IMR-90 (cell line): ENCODE results near the gene BACE1. TPM values are rescaled to one million over a fixed set of nuclear protein-coding genes. Genes with fewer than 3 reads are reported as not detected.

Experiments
- ATAC-seq: fragments of 200-7000 bp; cut with Tn5 transposase; 2 replicates; pipeline ENCODE4 v1.9.1; 2020; ENCODE audit warnings: low read depth, mild to moderate bottlenecking, moderate library complexity
- BruUV-seq: library from RNA; stranded (reverse); fragments of 400-500 nt; replicated peaks from 2 replicates; lab custom pipeline; 2021; lab: Mats Ljungman, UMichigan
- CTCF ChIA-PET: fragments of 300-600 bp; formaldehyde crosslinking; extraction: SDS; loops from one replicate; lab custom pipeline; 2021; ENCODE audit warnings: antibody characterized with exemption; lab: Yijun Ruan, JAX
- POLR2A ChIA-PET: fragments of 300-600 bp; sonication (Branson Sonifier 250); formaldehyde crosslinking; loops from one replicate; lab custom pipeline; 2022; ENCODE audit warnings: antibody characterized with exemption; ENCODE audit not compliant: unreplicated experiment; lab: Charles Lee
- DNase-seq: peaks from one replicate; pipeline ENCODE4 v3.0.0; 2013
- H2AFZ ChIP-seq: replicated peaks from 2 replicates; pipeline ENCODE3; 2013; ENCODE audit warnings: low read length, mild to moderate bottlenecking; ENCODE audit not compliant: poor library complexity
- H2AK5ac ChIP-seq: 2 replicates; pipeline ENCODE4 v1.6.1; 2013; ENCODE audit warnings: low read depth, low read length, inconsistent platforms
- H2AK9ac ChIP-seq: replicated peaks from 2 replicates; pipeline ENCODE3; 2013; ENCODE audit warnings: mild to moderate bottlenecking, low read depth, low read length, moderate library complexity; ENCODE audit not compliant: poor library complexity
- H2BK120ac ChIP-seq: 2 replicates; pipeline ENCODE4 v1.6.1; 2013; ENCODE audit warnings: low read depth, low read length, inconsistent platforms
- H2BK15ac ChIP-seq: 3 replicates; pipeline ENCODE4 v1.6.1; 2013; ENCODE audit warnings: low read depth, low read length, inconsistent platforms
- H2BK20ac ChIP-seq: 2 replicates; pipeline ENCODE4 v1.6.1; 2013; ENCODE audit warnings: low read depth, mild to moderate bottlenecking, inconsistent platforms, low read length, moderate library complexity
- H2BK5ac ChIP-seq: 2 replicates; pipeline ENCODE4 v1.6.1; 2013; ENCODE audit warnings: mild to moderate bottlenecking, low read depth, low read length, inconsistent platforms; ENCODE audit not compliant: poor library complexity, severe bottlenecking
- H3K14ac ChIP-seq: replicated peaks from 2 replicates; pipeline ENCODE4 v1.6.1; 2013; ENCODE audit warnings: low read depth, low read length, inconsistent platforms
- H3K18ac ChIP-seq: 2 replicates; pipeline ENCODE4 v1.6.1; 2013; ENCODE audit warnings: low read depth, low read length, control low read depth
- H3K23ac ChIP-seq: 2 replicates; pipeline ENCODE4 v1.6.1; 2013; ENCODE audit warnings: low read depth, low read length, inconsistent platforms
- H3K27ac ChIP-seq: 2 replicates; pipeline ENCODE4 v1.5.1; 2013; ENCODE audit warnings: mild to moderate bottlenecking, control low read depth, low read length; ENCODE audit not compliant: insufficient read depth
- H3K27me3 ChIP-seq: 2 replicates; pipeline ENCODE4 v1.6.1; 2013; ENCODE audit warnings: low read length; ENCODE audit not compliant: control insufficient read depth, insufficient read depth
- H3K36me3 ChIP-seq: 2 replicates; pipeline ENCODE4 v1.6.1; 2013; ENCODE audit warnings: low read length, mixed read lengths; ENCODE audit not compliant: control insufficient read depth, insufficient read depth
- H3K4ac ChIP-seq: 2 replicates; pipeline ENCODE4 v1.6.1; 2013; ENCODE audit warnings: low read depth, low read length, inconsistent platforms
- H3K4me1 ChIP-seq: 2 replicates; pipeline ENCODE4 v1.6.1; 2013; ENCODE audit warnings: low read length, mixed read lengths; ENCODE audit not compliant: control insufficient read depth, insufficient read depth
- H3K4me2 ChIP-seq: 2 replicates; pipeline ENCODE4 v1.6.1; 2013; ENCODE audit warnings: low read depth, mild to moderate bottlenecking, control low read depth, low read length, moderate library complexity
- H3K4me3 ChIP-seq: 2 replicates; pipeline ENCODE4 v1.5.1; 2013; ENCODE audit warnings: low read depth, mild to moderate bottlenecking, control low read depth, low read length, moderate library complexity; ENCODE audit not compliant: insufficient read depth
- H3K56ac ChIP-seq: 2 replicates; pipeline ENCODE4 v1.6.1; 2013; ENCODE audit warnings: low read length, inconsistent platforms; ENCODE audit not compliant: insufficient read depth; ENCODE audit errors: extremely low read depth
- H3K79me1 ChIP-seq, 2 experiments: 2 replicates each; pipeline ENCODE4 v1.6.1; 2013; ENCODE audit warnings: low read length in 2 of 2, inconsistent platforms in 1 of 2, low read depth in 1 of 2
- H3K9ac ChIP-seq: 2 replicates; pipeline ENCODE4 v1.6.1; 2013; ENCODE audit warnings: low read depth, low read length, control low read depth
- H3K9me1 ChIP-seq: 2 replicates; pipeline ENCODE4 v1.6.1; 2013; ENCODE audit warnings: low read length, inconsistent platforms; ENCODE audit not compliant: insufficient read depth
- H3K9me3 ChIP-seq: 2 replicates; pipeline ENCODE4 v1.6.1; 2013; ENCODE audit warnings: low read length; ENCODE audit not compliant: control insufficient read depth, insufficient read depth
- H4K20me1 ChIP-seq: 2 replicates; pipeline ENCODE4 v1.6.1; 2013; ENCODE audit warnings: low read length, inconsistent platforms; ENCODE audit not compliant: insufficient read depth
- H4K5ac ChIP-seq: 2 replicates; pipeline ENCODE4 v1.6.1; 2013; ENCODE audit warnings: mild to moderate bottlenecking, low read depth, low read length, control low read depth
- H4K8ac ChIP-seq, 2 experiments: 2 replicates each; pipeline ENCODE4 v1.6.1; 2013; ENCODE audit warnings: low read depth in 2 of 2, low read length in 2 of 2, control low read depth in 1 of 2, inconsistent platforms in 1 of 2
- H4K91ac ChIP-seq: 2 replicates; pipeline ENCODE4 v1.6.1; 2013; ENCODE audit warnings: low read depth, low read length, inconsistent platforms; ENCODE audit not compliant: insufficient read depth
- BHLHE40 ChIP-seq: fragments of 150-350 bp; IDR thresholded peaks from 2 replicates; pipeline ENCODE4 v1.6.1; 2016; ENCODE audit warnings: mild to moderate bottlenecking, low read depth, low read length
- CHD1 ChIP-seq: IDR thresholded peaks from 2 replicates; pipeline ENCODE4 v1.6.1; 2012; ENCODE audit warnings: low read depth, low read length, improper control_type of control experiment
- FOS ChIP-seq: fragments of 150-350 bp; IDR thresholded peaks from 2 replicates; pipeline ENCODE4 v1.6.1; 2016; ENCODE audit warnings: low read depth, low read length
- MAFK ChIP-seq: IDR thresholded peaks from 2 replicates; pipeline ENCODE4 v1.6.1; 2012; ENCODE audit warnings: low read depth, low read length, improper control_type of control experiment
- MAZ ChIP-seq: IDR thresholded peaks from 2 replicates; pipeline ENCODE4 v1.6.1; 2012; ENCODE audit warnings: low read depth, mild to moderate bottlenecking, low read length, improper control_type of control experiment, moderate library complexity, borderline replicate concordance
- NFE2L2 ChIP-seq: fragments of 150-350 bp; IDR thresholded peaks from 2 replicates; pipeline ENCODE4 v1.6.1; 2016; ENCODE audit warnings: low read depth, mild to moderate bottlenecking, low read length
- POLR2A ChIP-seq: IDR thresholded peaks from 2 replicates; pipeline ENCODE4 v1.6.1; 2012; ENCODE audit warnings: mild to moderate bottlenecking, low read depth, low read length
- RAD21 ChIP-seq: IDR thresholded peaks from 2 replicates; pipeline ENCODE4 v1.6.1; 2012; ENCODE audit warnings: low read length, improper control_type of control experiment
- RCOR1 ChIP-seq: IDR thresholded peaks from 2 replicates; pipeline ENCODE4 v1.6.1; 2012; ENCODE audit warnings: mild to moderate bottlenecking, low read length, improper control_type of control experiment; ENCODE audit not compliant: insufficient replicate concordance
- RFX5 ChIP-seq: IDR thresholded peaks from 2 replicates; pipeline ENCODE4 v1.8.0; 2012; ENCODE audit warnings: low read depth, mild to moderate bottlenecking, low read length, moderate library complexity
- WGBS, 2 experiments: methylation state at CpG; one replicate each; pipeline versions ENCODE4 v1.1.5 to v1.1.7; 2013; ENCODE audit warnings: missing lambda C conversion rate in 2 of 2; ENCODE audit not compliant: insufficient read length in 1 of 2; ENCODE audit errors: extremely low coverage in 2 of 2; 5-methylcytosine and 5-hydroxymethylcytosine counted together
- dilution Hi-C: fragments of 300-500 bp; cut with HindIII; formaldehyde crosslinking; loops from one replicate; pipeline ENCODE4 v1.14.3; 2018; ENCODE audit warnings: low sequenced_read_pairs; ENCODE audit not compliant: unreplicated experiment
- in situ Hi-C: fragments of 300-500 bp; cut with MboI; formaldehyde crosslinking; loops from 3 replicates; pipeline ENCODE4 v1.14.3; 2019; ENCODE audit warnings: low sequenced_read_pairs, inconsistent platforms, mixed read lengths
- intact Hi-C: fragments of 100-400 bp; cut with micrococcal nuclease; formaldehyde crosslinking; loops from 2 replicates; pipeline ENCODE4 v1.10.0; 2022
- polyA plus RNA-seq, 3 experiments: library from polyadenylated mRNA; depleted of rRNA; stranded (reverse); fragments of >200 nt; gene quantifications; 2 replicates each; pipeline ENCODE4 v1.2.3, GENCODE V29; 2012; ENCODE audit warnings: low replicate concordance in 1 of 3
- total RNA-seq: library from RNA; depleted of rRNA; stranded (reverse); fragments of >200 nt; gene quantifications from 2 replicates; pipeline ENCODE4 v1.2.3, GENCODE V29; 2012
- TF ChIP-seq, protein P1 (sequence below): conservative IDR thresholded peaks from 2 replicates; pipeline ENCODE4 v1.5.1; 2012; ENCODE audit warnings: mild to moderate bottlenecking, low read depth, low read length, improper control_type of control experiment

BACE1 gene
- total and polyA plus RNA-seq, 2 of the 4 experiments (the other 2 are of a cell fraction): 27.6 to 50.6 TPM

DNA sequence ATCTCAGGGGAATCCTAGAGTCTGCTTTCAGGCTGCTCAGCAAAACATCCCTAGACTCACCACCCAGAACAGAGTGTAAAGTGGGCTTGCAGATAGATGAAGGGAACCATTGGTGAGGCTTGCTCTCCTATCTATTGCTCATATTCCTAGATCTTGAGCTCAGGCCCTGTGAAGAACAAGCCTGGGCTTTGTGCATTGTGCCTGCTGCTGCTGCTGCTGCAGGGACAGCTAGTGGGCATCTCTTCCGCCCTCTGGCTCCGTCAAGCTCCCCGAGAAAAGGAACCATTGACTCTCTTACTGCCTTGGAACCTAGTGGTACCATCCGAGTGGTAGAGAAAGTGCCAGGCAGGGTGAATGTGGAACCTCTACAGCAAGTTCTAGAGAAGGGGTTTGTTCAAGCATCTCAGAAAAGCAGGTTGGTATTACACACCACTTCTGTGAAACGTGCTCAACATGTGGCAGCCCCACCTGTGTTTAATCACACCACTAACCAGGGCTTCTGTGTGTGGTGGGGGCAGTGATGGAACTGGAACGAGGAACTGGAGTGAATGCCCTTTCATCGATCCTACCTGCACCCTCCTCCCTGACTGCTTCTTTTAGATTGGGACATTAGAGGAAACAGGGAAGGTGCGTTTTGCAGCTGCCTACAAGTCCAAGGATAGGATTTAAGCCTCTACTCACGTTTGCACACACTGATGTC lies 20.5 kb downstream of the BACE1 start:
- DNase-seq: no peak

More for the DNA sequence above, 20.5 kb downstream of the BACE1 start:
- Histone ChIP-seq H3K9me1 (0 out of 2 replicates have a peak, but pooled peaks cover 4% of the 10 kb centered on the region), H3K79me1 (peaks cover 7 to 15% of the 10 kb centered on the region in 2 experiments; a peak in 3 of 4 replicates), H3K4me3 (no peak overlapping the region), H2AK5ac (no peak overlapping the region), H3K27me3 (no peaks in the 10 kb centered on the region), H3K9ac (no peak overlapping the region), H2BK20ac (no peak overlapping the region), H3K4me1 (peaks cover 9% of the 10 kb centered on the region; the same call in 1 of the 2 replicates), H3K14ac (no peak overlapping the region), H4K8ac (no peak overlapping the region), H3K18ac (no peak overlapping the region), H4K5ac (no peak overlapping the region), H4K20me1 (0 out of 2 replicates have a peak, but pooled peaks cover 2% of the 10 kb centered on the region), H3K9me3 (no peaks in the 10 kb centered on the region), H3K4ac (no peak overlapping the region), H2BK15ac (no peak overlapping the region), H3K56ac (no peak overlapping the region), H3K4me2 (no peak overlapping the region), H2AFZ (no peak overlapping the region), H4K91ac (no peak overlapping the region), H3K36me3 (peaks cover 27% of the 10 kb centered on the region), H2BK5ac (no peak overlapping the region), H2AK9ac (no peak overlapping the region), H3K23ac (no peak overlapping the region), H2BK120ac (no peak overlapping the region), H3K27ac (no peak overlapping the region)
- dilution Hi-C loops: no loop called here
- in situ Hi-C loops: no loop called here
- intact Hi-C loops: no loop called here
- ChIA-PET POLR2A (no interaction called here), CTCF (interaction anchor here (0.6 kb wide), 1 partner anchor 9 kb away, joined by 3 read pairs; no protein-coding TSS in a partner anchor)
- no peak for ATAC-seq
- no peak for TF ChIP-seq MAZ
- TF ChIP-seq, protein P1, sequence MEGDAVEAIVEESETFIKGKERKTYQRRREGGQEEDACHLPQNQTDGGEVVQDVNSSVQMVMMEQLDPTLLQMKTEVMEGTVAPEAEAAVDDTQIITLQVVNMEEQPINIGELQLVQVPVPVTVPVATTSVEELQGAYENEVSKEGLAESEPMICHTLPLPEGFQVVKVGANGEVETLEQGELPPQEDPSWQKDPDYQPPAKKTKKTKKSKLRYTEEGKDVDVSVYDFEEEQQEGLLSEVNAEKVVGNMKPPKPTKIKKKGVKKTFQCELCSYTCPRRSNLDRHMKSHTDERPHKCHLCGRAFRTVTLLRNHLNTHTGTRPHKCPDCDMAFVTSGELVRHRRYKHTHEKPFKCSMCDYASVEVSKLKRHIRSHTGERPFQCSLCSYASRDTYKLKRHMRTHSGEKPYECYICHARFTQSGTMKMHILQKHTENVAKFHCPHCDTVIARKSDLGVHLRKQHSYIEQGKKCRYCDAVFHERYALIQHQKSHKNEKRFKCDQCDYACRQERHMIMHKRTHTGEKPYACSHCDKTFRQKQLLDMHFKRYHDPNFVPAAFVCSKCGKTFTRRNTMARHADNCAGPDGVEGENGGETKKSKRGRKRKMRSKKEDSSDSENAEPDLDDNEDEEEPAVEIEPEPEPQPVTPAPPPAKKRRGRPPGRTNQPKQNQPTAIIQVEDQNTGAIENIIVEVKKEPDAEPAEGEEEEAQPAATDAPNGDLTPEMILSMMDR: no peak
- no peak for TF ChIP-seq BHLHE40
- TF ChIP-seq FOS: no peak
- no peak for TF ChIP-seq RAD21
- TF ChIP-seq RFX5: no peak
- no peak for TF ChIP-seq MAFK
- TF ChIP-seq NFE2L2: no peak
- TF ChIP-seq POLR2A: no peak
- no peak for TF ChIP-seq RCOR1
- TF ChIP-seq CHD1: no peak
- no TSS peak for BruUV-seq
- no CpG with 5 or more reads among the region's 9 CpGs for WGBS, 2 experiments
